Ovary (tissue), 9 donors: ENCODE data around the gene ADAMTSL3. TPM values are rescaled to one million over a fixed set of nuclear protein-coding genes. Genes with fewer than 3 reads are reported as not detected.

Source experiments
- DNase-seq, 5 donors: peaks; one replicate each; pipeline ENCODE4 v3.0.0-alpha.2; 2019 to 2020
- H3K27ac ChIP-seq, 2 donors: fragments of 200-600 bp; one replicate each; pipeline versions ENCODE4 v1.5.1 to v1.8.0; 2019 to 2022
- H3K27me3 ChIP-seq: fragments of 200-600 bp; one replicate; pipeline ENCODE4 v1.8.0; 2022
- H3K36me3 ChIP-seq: fragments of 200-600 bp; sonication (generic); one replicate; pipeline ENCODE4 v1.5.1; 2019
- H3K4me1 ChIP-seq: one replicate; pipeline ENCODE4 v1.8.1; 2013; ENCODE audit warnings: mild to moderate bottlenecking, moderate library complexity; ENCODE audit not compliant: insufficient read depth
- H3K4me3 ChIP-seq: fragments of 200-600 bp; sonication (generic); one replicate; pipeline ENCODE4 v1.5.1; 2017
- H3K9me3 ChIP-seq, 2 donors: fragments of 200-600 bp in 1 of 2; sonication (generic) in 1 of 2; one replicate each; pipeline versions ENCODE4 v1.5.1 to v1.8.1; 2013 to 2019; ENCODE audit warnings: mild to moderate bottlenecking in 1 of 2, moderate library complexity in 1 of 2
- CTCF ChIP-seq, 3 donors: fragments of 450-650 bp in 2 of 3; fragments of 200-600 bp in 1 of 3; IDR thresholded peaks; one replicate each; pipeline versions ENCODE4 v1.5.1 to v1.8.0; 2016 to 2022; ENCODE audit warnings: antibody characterized with exemption in 3 of 3, mild to moderate bottlenecking in 1 of 3
- EP300 ChIP-seq: sonication (generic); formaldehyde crosslinking; IDR thresholded peaks from one replicate; pipeline ENCODE4 v1.6.1; 2017; ENCODE audit warnings: antibody characterized with exemption
- POLR2A ChIP-seq: fragments of 450-650 bp; IDR thresholded peaks from one replicate; pipeline ENCODE4 v1.6.1; 2017; ENCODE audit warnings: antibody characterized with exemption, mild to moderate bottlenecking, moderate library complexity
- WGBS, 3 donors: extraction: QIAGEN DNeasy Blood & Tissue Kit in 1 of 3; methylation state at CpG; one replicate each; pipeline versions ENCODE4 v1.1.5 to v1.1.7; 2013 to 2017; 5-methylcytosine and 5-hydroxymethylcytosine counted together
- intact Hi-C, 4 donors: fragments of 100-400 bp; cut with DNase I; formaldehyde crosslinking; loops; one replicate each; pipeline versions ENCODE4 v1.11.0 to v1.15.1; 2022 to 2023
- polyA plus RNA-seq, 2 donors: library from polyadenylated mRNA; stranded (reverse); fragments of 200-250 nt in 1 of 2; fragments of 350-450 nt in 1 of 2; fragmentation: Illumina TruSeq in 1 of 2; extraction: RNeasy Lipid Tissue Mini Kit (QIAGEN cat#74804) in 1 of 2; gene quantifications; one replicate each; pipeline ENCODE4 v1.2.3, GENCODE V29; 2013 to 2014
- total RNA-seq, 7 donors: library from RNA; depleted of rRNA in 2 of 7; stranded (reverse); fragments of >200 nt in 2 of 7; fragmentation: NEBNext Ultra II Directional in 3 of 7; extraction: Animal tissue kit (Norgen Biotek cat#: 25700) in 3 of 7; gene quantifications; one replicate each; pipeline versions ENCODE4 v1.1.0 to v1.2.4, GENCODE V29; 2016 to 2023
- donor health status: DM: no; HTN: no; CAD: no; lungs with moderate emphysema.
- donor health status: DM: no; HTN: no; CAD: no.
- donor health status: Bipolar disorder and iron deficiency.
- donor health status: DM: yes; HTN: yes; CAD: no.
- donor health status: DM: no; HTN: no; CAD: no.
- donor health status: DM: yes; HTN: yes; CAD: no.

The ADAMTSL3 gene
- total and polyA plus RNA-seq, 9 donors: 0.96 to 9.0 (median 3.7) TPM

GRCh38 chr15:83665480-83665879 is 11.6 kb downstream of the ADAMTSL3 start:
- no peak overlapping the region for H3K27ac ChIP-seq
- WGBS, 3 donors: 5 to 8% (median 6%) methylated on average over 3 of the region's 3 CpGs
- TF ChIP-seq EP300 (no peak), POLR2A (no peak), CTCF (IDR thresholded peaks at IDR 0.05) (no peak)

GRCh38 chr15:83670672-83671229 is 16.8 kb downstream of the ADAMTSL3 start:
- TF ChIP-seq CTCF (IDR thresholded peaks at IDR 0.05) (no peak), POLR2A (no peak), EP300 (no peak)
- Histone ChIP-seq H3K9me3 (no peaks in the 10 kb centered on the region), H3K4me1 (no peaks in the 10 kb centered on the region), H3K27ac (no peak overlapping the region), H3K36me3 (no peaks in the 10 kb centered on the region), H3K27me3 (no peaks in the 10 kb centered on the region), H3K4me3 (no peak overlapping the region)
- intact Hi-C loops: no loop called here
- 56 to 74% (median 63%) methylated on average over 1 of the region's 1 CpG for WGBS, 3 donors
- DNase-seq: no peak

More at GRCh38 chr15:83665480-83665879, 11.6 kb downstream of the ADAMTSL3 start:
- Histone ChIP-seq H3K27me3 (no peaks in the 10 kb centered on the region), H3K36me3 (no peaks in the 10 kb centered on the region), H3K9me3 (no peaks in the 10 kb centered on the region), H3K4me3 (no peak overlapping the region), H3K4me1 (no peaks in the 10 kb centered on the region)
- intact Hi-C loops: no loop called here
- no peak for DNase-seq

GRCh38 chr15:83671603-83672002 is 17.7 kb downstream of the ADAMTSL3 start:
- TF ChIP-seq POLR2A (no peak), EP300 (no peak), CTCF (IDR thresholded peaks at IDR 0.05) (no peak)
- no peaks in the 10 kb centered on the region for H3K9me3 ChIP-seq
- DNase-seq: no peak
- H3K36me3 ChIP-seq: no peaks in the 10 kb centered on the region
- no peak overlapping the region for H3K4me3 ChIP-seq
- 74 to 86% (median 85%) methylated on average over 2 of the region's 2 CpGs for WGBS, 3 donors
- intact Hi-C loops: no loop called here
- H3K4me1 ChIP-seq: no peaks in the 10 kb centered on the region
- H3K27me3 ChIP-seq: no peaks in the 10 kb centered on the region
- no peak overlapping the region for H3K27ac ChIP-seq

- Histone ChIP-seq H3K4me1 (no peaks in the 10 kb centered on the region), H3K36me3 (no peaks in the 10 kb centered on the region), H3K4me3 (no peak overlapping the region), H3K27me3 (no peaks in the 10 kb centered on the region), H3K27ac (no peak overlapping the region), H3K9me3 (no peaks in the 10 kb centered on the region)
- intact Hi-C loops: no loop called here
- no peak for DNase-seq
- WGBS, 3 donors: 79 to 97% (median 86%) methylated on average over 1 of the region's 1 CpG
- no peak for TF ChIP-seq CTCF (IDR thresholded peaks at IDR 0.05)
These were observed 19.5 kb downstream of the ADAMTSL3 start for GRCh38 chr15:83673385-83673784.
